Vagina (tissue), 2 donors: ENCODE data around the gene CES1.

Source experiments
- CTCF ChIP-seq, 3 experiments: fragments of 450-650 bp in 2 of 3; fragments of 200-600 bp in 1 of 3; sonication (generic) in 1 of 3; IDR thresholded peaks; one replicate each; pipeline ENCODE4 v1.5.1; 2017 to 2019; ENCODE audit warnings: antibody characterized with exemption in 3 of 3, mild to moderate bottlenecking in 2 of 3, moderate library complexity in 2 of 3
- POLR2A ChIP-seq, 2 donors: fragments of 450-650 bp; IDR thresholded peaks; one replicate each; pipeline ENCODE4 v1.6.1; 2017; ENCODE audit warnings: antibody characterized with exemption in 2 of 2, mild to moderate bottlenecking in 2 of 2, moderate library complexity in 2 of 2
- POLR2AphosphoS5 ChIP-seq, 2 donors: sonication (generic); formaldehyde crosslinking; IDR thresholded peaks; one replicate each; pipeline ENCODE4 v1.9.0; 2017; ENCODE audit warnings: antibody characterized with exemption in 2 of 2, mild to moderate bottlenecking in 2 of 2, low read depth in 1 of 2; ENCODE audit not compliant: insufficient read depth in 1 of 2

- TF ChIP-seq POLR2A (IDR thresholded peaks at IDR 0.05) = no peak
- no peak for TF ChIP-seq POLR2AphosphoS5 (IDR thresholded peaks at IDR 0.05; ENCODE audit: insufficient read depth in 1 of 2, low read depth in 1 of 2)
- no peak for TF ChIP-seq CTCF (IDR thresholded peaks at IDR 0.05)
Measured at GRCh38 chr16:55868980-55869379, 36.1 kb upstream of the CES1 start.
